ENCODE results near the gene MDM2.
"Not testable (repeated sequence)": the region's sequence is repeated elsewhere in the genome, so short reads cannot be mapped to it uniquely, and the experiment has no call there.

Gene MDM2

GRCh38 chr12:68838046-68838886 is 30.3 kb downstream of the MDM2 start:
- no peak overlapping the region for H3K27ac ChIP-seq (ENCODE audit: low read depth, low read length, poor library complexity, severe bottlenecking)
- H3F3A ChIP-seq (ENCODE audit: insufficient read depth, low read length): peaks cover 24% of the 10 kb centered on the region; the same call in 1 of the 2 replicates
- no peak overlapping the region for H2AFZ ChIP-seq (ENCODE audit: low read length)
- H4K20me1 ChIP-seq (ENCODE audit: insufficient read depth, low read length): 0 out of 2 replicates have a peak, but pooled peaks cover 3% of the 10 kb centered on the region
- peaks cover 98% of the 10 kb centered on the region for H3K36me3 ChIP-seq (ENCODE audit: insufficient read depth, low read length)
- H3K9me2 ChIP-seq (ENCODE audit: low read depth, low read length): no peaks in the 10 kb centered on the region
- no peak for TF ChIP-seq CTCF (IDR thresholded peaks at IDR 0.05; ENCODE audit: low read length)
- no peak for TF ChIP-seq EZH2 (IDR thresholded peaks at IDR 0.05; ENCODE audit: borderline replicate concordance, low read length)
- H3K9ac ChIP-seq (ENCODE audit: low read length): no peak overlapping the region
- no peaks in the 10 kb centered on the region for H3K9me3 ChIP-seq (ENCODE audit: low read length)
- no peaks in the 10 kb centered on the region; the same call in 1 of the 2 replicates for H3K79me2 ChIP-seq (ENCODE audit: insufficient read depth, low read length)
- no peak overlapping the region for H3K4me2 ChIP-seq (ENCODE audit: low read length)
- H3K27me3 ChIP-seq (ENCODE audit: insufficient read depth, low read length): no peaks in the 10 kb centered on the region
- no peaks in the 10 kb centered on the region for H3K4me1 ChIP-seq (ENCODE audit: insufficient read depth, low read length, severe bottlenecking)
- no peak overlapping the region for H3K4me3 ChIP-seq (ENCODE audit: low read depth, low read length, poor library complexity, severe bottlenecking)

GRCh38 chr12:68839183-68840147 is 31.5 kb downstream of the MDM2 start:
- H3K4me2 ChIP-seq (ENCODE audit: low read length): no peak overlapping the region
- no peaks in the 10 kb centered on the region for H3K4me1 ChIP-seq (ENCODE audit: insufficient read depth, low read length, severe bottlenecking)
- no peak overlapping the region for H2AFZ ChIP-seq (ENCODE audit: low read length)
- H3K9ac ChIP-seq (ENCODE audit: low read length): no peak overlapping the region
- H3K79me2 ChIP-seq (ENCODE audit: insufficient read depth, low read length): no peaks in the 10 kb centered on the region; the same call in 1 of the 2 replicates
- no peak overlapping the region for H3K27ac ChIP-seq (ENCODE audit: low read depth, low read length, poor library complexity, severe bottlenecking)
- H3K9me2 ChIP-seq (ENCODE audit: low read depth, low read length): no peaks in the 10 kb centered on the region
- H3K36me3 ChIP-seq (ENCODE audit: insufficient read depth, low read length): peaks cover 98% of the 10 kb centered on the region
- no peak overlapping the region for H3K4me3 ChIP-seq (ENCODE audit: low read depth, low read length, poor library complexity, severe bottlenecking)
- H3K9me3 ChIP-seq (ENCODE audit: low read length): no peaks in the 10 kb centered on the region
- 0 out of 2 replicates have a peak, but pooled peaks cover 3% of the 10 kb centered on the region for H4K20me1 ChIP-seq (ENCODE audit: insufficient read depth, low read length)
- H3F3A ChIP-seq (ENCODE audit: insufficient read depth, low read length): peaks cover 29% of the 10 kb centered on the region; the same call in 1 of the 2 replicates
- TF ChIP-seq EZH2 (IDR thresholded peaks at IDR 0.05; ENCODE audit: borderline replicate concordance, low read length) (no peak), CTCF (IDR thresholded peaks at IDR 0.05; ENCODE audit: low read length) (no peak)
- H3K27me3 ChIP-seq (ENCODE audit: insufficient read depth, low read length): no peaks in the 10 kb centered on the region

GRCh38 chr12:68841175-68841574 is 33.2 kb downstream of the MDM2 start:
- H2AFZ ChIP-seq (ENCODE audit: low read length); H3K9me3 ChIP-seq (ENCODE audit: low read length); H3K27me3 ChIP-seq (ENCODE audit: insufficient read depth, low read length); H3K4me3 ChIP-seq (ENCODE audit: low read depth, low read length, poor library complexity, severe bottlenecking); H3K79me2 ChIP-seq (ENCODE audit: insufficient read depth, low read length); H3K9ac ChIP-seq (ENCODE audit: low read length); H3K4me1 ChIP-seq (ENCODE audit: insufficient read depth, low read length, severe bottlenecking); H4K20me1 ChIP-seq (ENCODE audit: insufficient read depth, low read length); H3K9me2 ChIP-seq (ENCODE audit: low read depth, low read length); H3K27ac ChIP-seq (ENCODE audit: low read depth, low read length, poor library complexity, severe bottlenecking); H3K4me2 ChIP-seq (ENCODE audit: low read length): not testable (repeated sequence)
- peaks cover 29% of the 10 kb centered on the region; the same call in 1 of the 2 replicates for H3F3A ChIP-seq (ENCODE audit: insufficient read depth, low read length)
- H3K36me3 ChIP-seq (ENCODE audit: insufficient read depth, low read length): peaks cover 81% of the 10 kb centered on the region

All from OCI-LY1 (cell line).